Stimulated activated CD8-positive, alpha-beta memory T cell treated with anti-CD3 and anti-CD28 coated beads, Interleukin-15, amount 100 ng/mL, for 24 hours (primary cell): ENCODE measurements around the gene GOLGA6L9.
"Not testable (repeated sequence)": the region's sequence is repeated elsewhere in the genome, so short reads cannot be mapped to it uniquely, and the experiment has no call there.

Experiments used
- DNase-seq: peaks from one replicate; pipeline ENCODE4 v3.0.0-alpha.2; 2020; ENCODE audit warnings: low read depth

GOLGA6L9 gene

GRCh38 chr15:82469381-82469780 is 39.8 kb downstream of the GOLGA6L9 start:
- not testable (repeated sequence) for DNase-seq

GRCh38 chr15:82472269-82472982 is 42.8 kb downstream of the GOLGA6L9 start:
- DNase-seq: not testable (repeated sequence)

- DNase-seq: not testable (repeated sequence)
Measured at GRCh38 chr15:82474596-82475325, 45.1 kb downstream of the GOLGA6L9 start.

- not testable (repeated sequence) for DNase-seq
Measured at GRCh38 chr15:82475345-82475967, 45.8 kb downstream of the GOLGA6L9 start.

GRCh38 chr15:82476697-82477342 is 47.2 kb downstream of the GOLGA6L9 start:
- not testable (repeated sequence) for DNase-seq

GRCh38 chr15:82477343-82478057 is 47.9 kb downstream of the GOLGA6L9 start:
- DNase-seq: not testable (repeated sequence)
